Measurements from ENCODE around the gene ZFPM1.

The ZFPM1 gene

GRCh38 chr16:88491560-88492310 lies 38.7 kb downstream of the ZFPM1 start:
- no peak for DNase-seq
- no peak overlapping the region for H3K4me3 Mint-ChIP-seq
- peak overlapping the region; percentile 29 for H3K27ac Mint-ChIP-seq
- H3K36me3 Mint-ChIP-seq (ENCODE audit: low read depth) = peaks cover 13% of the 10 kb centered on the region
- H3K27me3 Mint-ChIP-seq = no peaks in the 10 kb centered on the region
- no peaks in the 10 kb centered on the region for H3K4me1 Mint-ChIP-seq (ENCODE audit: low read depth)
- H3K9me3 Mint-ChIP-seq = no peaks in the 10 kb centered on the region

- Mint-ChIP-seq H3K9me3 (no peaks in the 10 kb centered on the region), H3K36me3 (ENCODE audit: low read depth) (peaks cover 10% of the 10 kb centered on the region), H3K27ac (no peak overlapping the region), H3K4me1 (ENCODE audit: low read depth) (no peaks in the 10 kb centered on the region), H3K4me3 (no peak overlapping the region), H3K27me3 (no peaks in the 10 kb centered on the region)
- DNase-seq = no peak
Observed at GRCh38 chr16:88493879-88494278, 40.8 kb downstream of the ZFPM1 start.

- H3K4me1 Mint-ChIP-seq (ENCODE audit: low read depth) = no peaks in the 10 kb centered on the region
Observed at GRCh38 chr16:88494335-88495154, 41.5 kb downstream of the ZFPM1 start.

GRCh38 chr16:88495268-88495772 lies 42.2 kb downstream of the ZFPM1 start:
- DNase-seq = no peak
- no peaks in the 10 kb centered on the region for H3K4me1 Mint-ChIP-seq (ENCODE audit: low read depth)
- H3K4me3 Mint-ChIP-seq = no peak overlapping the region
- H3K27ac Mint-ChIP-seq = peak overlapping the region; percentile 50
- no peaks in the 10 kb centered on the region for H3K27me3 Mint-ChIP-seq
- H3K36me3 Mint-ChIP-seq (ENCODE audit: low read depth) = peaks cover 7% of the 10 kb centered on the region
- H3K9me3 Mint-ChIP-seq = no peaks in the 10 kb centered on the region

More at GRCh38 chr16:88494335-88495154, 41.5 kb downstream of the ZFPM1 start:
- peaks cover 10% of the 10 kb centered on the region for H3K36me3 Mint-ChIP-seq (ENCODE audit: low read depth)
- no peak overlapping the region for H3K4me3 Mint-ChIP-seq
- no peak for DNase-seq
- H3K9me3 Mint-ChIP-seq = no peaks in the 10 kb centered on the region
- H3K27ac Mint-ChIP-seq = no peak overlapping the region
- H3K27me3 Mint-ChIP-seq = no peaks in the 10 kb centered on the region

GRCh38 chr16:88497561-88498462 lies 44.7 kb downstream of the ZFPM1 start:
- Mint-ChIP-seq H3K36me3 (ENCODE audit: low read depth) (peaks cover 10% of the 10 kb centered on the region), H3K9me3 (no peaks in the 10 kb centered on the region), H3K27ac (peak overlapping the region; percentile 18), H3K27me3 (no peaks in the 10 kb centered on the region), H3K4me1 (ENCODE audit: low read depth) (no peaks in the 10 kb centered on the region), H3K4me3 (no peak overlapping the region)
- DNase-seq = no peak

- H3K9me3 Mint-ChIP-seq = no peaks in the 10 kb centered on the region
- peak overlapping the region; percentile 18 for H3K27ac Mint-ChIP-seq
- no peak for DNase-seq
- peaks cover 10% of the 10 kb centered on the region for H3K36me3 Mint-ChIP-seq (ENCODE audit: low read depth)
- H3K4me3 Mint-ChIP-seq = no peak overlapping the region
- H3K4me1 Mint-ChIP-seq (ENCODE audit: low read depth) = peaks cover 2% of the 10 kb centered on the region
- H3K27me3 Mint-ChIP-seq = no peaks in the 10 kb centered on the region
Observed at GRCh38 chr16:88498576-88499208, 45.6 kb downstream of the ZFPM1 start.

GRCh38 chr16:88499292-88499691 lies 46.2 kb downstream of the ZFPM1 start:
- H3K27ac Mint-ChIP-seq = no peak overlapping the region
- H3K4me1 Mint-ChIP-seq (ENCODE audit: low read depth) = peaks cover 2% of the 10 kb centered on the region
- H3K9me3 Mint-ChIP-seq = no peaks in the 10 kb centered on the region
- DNase-seq = no peak
- peaks cover 10% of the 10 kb centered on the region for H3K36me3 Mint-ChIP-seq (ENCODE audit: low read depth)
- no peak overlapping the region for H3K4me3 Mint-ChIP-seq
- no peaks in the 10 kb centered on the region for H3K27me3 Mint-ChIP-seq

- DNase-seq = no peak
- H3K36me3 Mint-ChIP-seq (ENCODE audit: low read depth) = peaks cover 10% of the 10 kb centered on the region
- H3K4me3 Mint-ChIP-seq = no peak overlapping the region
- peaks cover 3% of the 10 kb centered on the region for H3K4me1 Mint-ChIP-seq (ENCODE audit: low read depth)
- no peaks in the 10 kb centered on the region for H3K9me3 Mint-ChIP-seq
- H3K27ac Mint-ChIP-seq = no peak overlapping the region
- no peaks in the 10 kb centered on the region for H3K27me3 Mint-ChIP-seq
Observed at GRCh38 chr16:88499836-88500251, 46.8 kb downstream of the ZFPM1 start.

- H3K36me3 Mint-ChIP-seq (ENCODE audit: low read depth) = peaks cover 10% of the 10 kb centered on the region
- no peak for DNase-seq
- H3K9me3 Mint-ChIP-seq = no peaks in the 10 kb centered on the region
- peaks cover 4% of the 10 kb centered on the region for H3K4me1 Mint-ChIP-seq (ENCODE audit: low read depth)
- H3K27me3 Mint-ChIP-seq = no peaks in the 10 kb centered on the region
- no peak overlapping the region for H3K27ac Mint-ChIP-seq
- H3K4me3 Mint-ChIP-seq = no peak overlapping the region
Observed at GRCh38 chr16:88500255-88500661, 47.2 kb downstream of the ZFPM1 start.

- no peaks in the 10 kb centered on the region for H3K9me3 Mint-ChIP-seq
- no peak overlapping the region for H3K4me3 Mint-ChIP-seq
- DNase-seq = no peak
- no peaks in the 10 kb centered on the region for H3K27me3 Mint-ChIP-seq
- H3K36me3 Mint-ChIP-seq (ENCODE audit: low read depth) = peaks cover 8% of the 10 kb centered on the region
- no peak overlapping the region for H3K27ac Mint-ChIP-seq
- H3K4me1 Mint-ChIP-seq (ENCODE audit: low read depth) = peaks cover 4% of the 10 kb centered on the region
Observed at GRCh38 chr16:88502371-88502770, 49.3 kb downstream of the ZFPM1 start.

GRCh38 chr16:88502776-88503280 lies 49.7 kb downstream of the ZFPM1 start:
- H3K27me3 Mint-ChIP-seq = no peaks in the 10 kb centered on the region
- H3K27ac Mint-ChIP-seq = no peak overlapping the region
- H3K36me3 Mint-ChIP-seq (ENCODE audit: low read depth) = peaks cover 8% of the 10 kb centered on the region
- H3K4me3 Mint-ChIP-seq = no peak overlapping the region
- peaks cover 4% of the 10 kb centered on the region for H3K4me1 Mint-ChIP-seq (ENCODE audit: low read depth)
- H3K9me3 Mint-ChIP-seq = no peaks in the 10 kb centered on the region
- DNase-seq = no peak

GRCh38 chr16:88503374-88503770 lies 50.3 kb downstream of the ZFPM1 start:
- Mint-ChIP-seq H3K36me3 (ENCODE audit: low read depth) (peaks cover 6% of the 10 kb centered on the region), H3K9me3 (no peaks in the 10 kb centered on the region), H3K27ac (no peak overlapping the region), H3K27me3 (no peaks in the 10 kb centered on the region), H3K4me1 (ENCODE audit: low read depth) (peaks cover 4% of the 10 kb centered on the region), H3K4me3 (no peak overlapping the region)
- DNase-seq = no peak

GRCh38 chr16:88503771-88504488 lies 50.9 kb downstream of the ZFPM1 start:
- H3K4me1 Mint-ChIP-seq (ENCODE audit: low read depth) = peaks cover 4% of the 10 kb centered on the region
- H3K4me3 Mint-ChIP-seq = no peak overlapping the region
- H3K27ac Mint-ChIP-seq = no peak overlapping the region
- DNase-seq = no peak
- no peaks in the 10 kb centered on the region for H3K27me3 Mint-ChIP-seq
- H3K36me3 Mint-ChIP-seq (ENCODE audit: low read depth) = peaks cover 4% of the 10 kb centered on the region
- H3K9me3 Mint-ChIP-seq = no peaks in the 10 kb centered on the region
